ENCODE results near the gene AGAP1. TPM values are rescaled to one million over a fixed set of nuclear protein-coding genes. Genes with fewer than 3 reads are reported as not detected.

The AGAP1 gene
- total and polyA plus RNA-seq, 2 donors (not counting 3 experiments of a cell fraction or from before 2014, with no cell fraction given): 10.2 to 20.9 TPM

GRCh38 chr2:235839974-235840373 lies 346.1 kb downstream of the AGAP1 start:
- H3K4me2 ChIP-seq (ENCODE audit: insufficient read depth, low read length): no peak overlapping the region
- H3K9ac ChIP-seq (replicated peaks; ENCODE audit: extremely low read depth, insufficient read depth, low read length): no peak overlapping the region
- ChIA-PET CTCF (no interaction called here), POLR2A (no interaction called here)
- H3K27me3 ChIP-seq (ENCODE audit: control insufficient read depth in 2 of 2, insufficient read depth in 2 of 2, low read length in 2 of 2): no peaks in the 10 kb centered on the region
- H3K27ac ChIP-seq (ENCODE audit: insufficient read depth, low read depth, low read length): no peak overlapping the region
- no peaks in the 10 kb centered on the region for H3K9me3 ChIP-seq (replicated peaks; ENCODE audit: control insufficient read depth, insufficient read depth, low read length)
- no peaks in the 10 kb centered on the region for H3K36me3 ChIP-seq (ENCODE audit: control insufficient read depth in 2 of 2, extremely low read depth in 1 of 2, insufficient read depth in 2 of 2, low read length in 2 of 2)
- H3K9me1 ChIP-seq (replicated peaks; ENCODE audit: control insufficient read depth, extremely low read depth, insufficient read depth, low read length): no peaks in the 10 kb centered on the region
- BruUV-seq (replicated peaks): no TSS peak
- H2AFZ ChIP-seq (ENCODE audit: low read depth, low read length): no peak overlapping the region
- DNase-seq (ENCODE audit: low read depth, low spot score): no peak
- intact Hi-C loops (cut with micrococcal nuclease): no loop called here
- no peaks in the 10 kb centered on the region for H3K79me2 ChIP-seq (ENCODE audit: control insufficient read depth, insufficient read depth, low read length)
- dilution Hi-C loops (cut with MboI; ENCODE audit: extremely low pct_ligation_motif_present, low sequenced_read_pairs): no loop called here
- no peaks in the 10 kb centered on the region for H4K20me1 ChIP-seq (replicated peaks; ENCODE audit: control insufficient read depth, extremely low read depth, insufficient read depth, low read length)
- TF ChIP-seq CTCF (IDR thresholded peaks at IDR 0.05; ENCODE audit: extremely low read depth in 1 of 2, insufficient read depth in 1 of 2, low read depth in 1 of 2, low read length in 2 of 2) (no peak), EZH2 (IDR thresholded peaks at IDR 0.05; ENCODE audit: borderline replicate concordance, low read depth, low read length, severe bottlenecking) (no peak), FOS (IDR thresholded peaks at IDR 0.05; ENCODE audit: borderline replicate concordance, insufficient read depth, low read length) (no peak), MAX (IDR thresholded peaks at IDR 0.05; ENCODE audit: insufficient read depth, insufficient read length) (no peak), MYC (IDR thresholded peaks at IDR 0.05; ENCODE audit: low read depth, low read length) (no peak), GATA2 (IDR thresholded peaks at IDR 0.05; ENCODE audit: insufficient read depth, insufficient read length, low read depth, low read length) (no peak), POLR2A (IDR thresholded peaks at IDR 0.05; ENCODE audit: low read depth, low read length) (no peak)
- H3K4me1 ChIP-seq (ENCODE audit: control insufficient read depth, extremely low read depth, insufficient read depth, low read length): no peaks in the 10 kb centered on the region
- FAIRE-seq: no peak
- H3K4me3 ChIP-seq (replicated peaks in 1 of 3; ENCODE audit: insufficient read depth in 1 of 3, low read depth in 1 of 3, low read length in 3 of 3): no peak overlapping the region

All from endothelial cell of umbilical vein (primary cell).